ENCODE data around the gene RGS11.
A peak's percentile ranks its signal among the peaks of the same experiment; 100 is the strongest.

Gene RGS11

DNA sequence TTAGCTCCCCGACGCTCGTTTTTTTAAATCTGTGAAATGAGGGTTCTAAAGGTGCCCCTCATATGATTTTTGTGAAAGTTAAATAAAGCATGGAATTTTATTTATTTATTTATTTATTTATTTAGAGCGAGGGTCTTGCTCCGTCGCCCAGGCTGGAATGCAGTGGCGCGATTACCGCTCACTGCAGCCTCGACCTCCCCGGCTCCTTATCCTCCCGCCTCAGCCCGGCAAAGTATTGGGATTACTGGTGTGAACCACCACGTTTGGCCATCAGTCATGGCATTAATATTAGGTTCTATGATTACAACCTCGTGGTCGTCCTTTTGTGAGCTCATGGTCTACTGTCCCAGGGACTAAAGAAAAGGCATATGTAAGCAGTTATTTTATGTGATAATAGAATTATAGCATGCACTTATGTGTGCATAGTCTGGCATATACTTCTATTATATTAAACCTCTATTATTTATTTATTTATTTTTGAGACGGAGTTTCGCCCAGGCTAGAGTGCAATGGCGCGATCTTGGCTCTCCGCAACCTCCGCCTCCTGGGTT lies 45.9 kb downstream of the RGS11 start:
- DNase-seq (ENCODE audit: low read depth, low spot score) = no peak

DNA sequence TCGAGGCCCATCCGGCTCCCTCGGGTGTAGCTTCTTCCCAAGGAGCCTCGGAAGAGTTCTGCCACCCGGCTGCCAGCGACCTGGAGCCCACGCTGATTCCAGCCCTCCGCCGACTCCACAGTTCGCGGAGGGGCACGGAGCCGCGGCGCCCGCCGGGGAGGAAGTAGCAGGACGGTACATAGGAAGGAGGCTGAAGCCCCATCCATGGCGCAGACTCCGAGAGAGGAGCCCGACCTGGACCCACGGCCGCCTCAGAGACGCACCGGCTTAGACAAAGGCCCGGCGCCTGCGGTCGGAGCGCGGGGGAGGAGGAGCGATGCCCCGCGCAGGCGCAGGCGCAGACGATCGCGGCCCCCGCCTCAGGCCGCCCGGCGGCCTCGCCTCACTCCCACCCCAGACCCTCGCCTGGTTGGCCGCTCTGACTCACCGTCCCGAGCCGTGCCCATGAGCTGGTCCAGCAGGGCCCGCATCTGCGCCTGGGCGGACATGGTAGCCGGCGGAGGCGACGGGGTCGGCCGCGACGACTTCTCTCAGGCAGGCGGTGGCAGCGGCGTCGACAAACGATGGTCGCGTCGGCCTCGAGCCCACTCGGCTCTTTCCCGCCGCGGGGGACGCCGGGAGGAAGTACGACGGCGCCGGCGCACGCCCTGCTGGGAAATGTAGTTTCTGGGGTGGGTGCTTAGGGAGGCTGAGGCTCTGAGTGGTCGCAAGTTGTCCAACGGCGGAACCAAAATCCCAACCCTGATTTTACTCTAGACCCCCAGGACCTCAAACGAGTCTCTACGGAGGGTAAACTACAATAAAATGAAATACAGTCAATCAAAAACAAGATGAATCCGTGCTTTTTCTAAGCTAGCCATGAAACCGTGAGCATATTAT lies 46.7 kb downstream of the RGS11 start, which contains the start of gene LUC7L:
LUC7L (minus strand) TSS at position 598 of the 879 bp plus-strand sequence; CDS start at position 488, 110 bp downstream.
- DNase-seq (ENCODE audit: low read depth, low spot score) = peak; percentile 74

DNA sequence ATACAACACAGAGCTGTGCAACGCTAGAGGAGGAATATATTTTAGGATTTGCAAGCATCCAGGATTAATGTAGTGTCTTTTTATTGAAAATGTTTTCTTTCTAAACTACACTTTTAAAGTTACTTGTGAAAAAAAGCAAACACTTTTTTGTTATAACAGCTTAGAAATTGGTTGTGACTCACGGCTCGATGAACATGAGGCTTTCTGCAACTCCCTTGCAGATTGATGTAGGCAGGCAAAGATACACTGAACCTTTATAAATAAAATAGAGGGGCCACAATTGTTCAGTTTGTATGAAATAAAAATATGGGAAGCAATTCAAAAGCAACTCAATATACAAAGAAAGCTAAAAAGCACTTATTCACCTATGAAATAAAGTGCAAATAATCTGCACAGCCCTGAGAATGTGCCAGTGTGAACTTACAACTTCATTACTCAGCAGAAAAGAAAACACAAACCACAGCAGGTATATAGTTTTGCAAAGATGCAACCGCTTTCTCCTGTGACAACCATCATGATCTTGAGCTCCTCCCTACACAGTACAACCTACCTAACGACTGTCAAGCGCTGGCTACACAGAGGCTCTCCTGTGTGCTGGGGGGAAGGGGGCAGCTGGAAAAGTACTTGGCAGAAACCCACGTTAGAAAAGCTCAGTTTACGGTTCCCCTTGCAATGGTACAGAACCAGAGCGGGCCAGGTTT lies 47.4 kb downstream of the RGS11 start:
- no peak for DNase-seq (ENCODE audit: low read depth, low spot score)

DNA sequence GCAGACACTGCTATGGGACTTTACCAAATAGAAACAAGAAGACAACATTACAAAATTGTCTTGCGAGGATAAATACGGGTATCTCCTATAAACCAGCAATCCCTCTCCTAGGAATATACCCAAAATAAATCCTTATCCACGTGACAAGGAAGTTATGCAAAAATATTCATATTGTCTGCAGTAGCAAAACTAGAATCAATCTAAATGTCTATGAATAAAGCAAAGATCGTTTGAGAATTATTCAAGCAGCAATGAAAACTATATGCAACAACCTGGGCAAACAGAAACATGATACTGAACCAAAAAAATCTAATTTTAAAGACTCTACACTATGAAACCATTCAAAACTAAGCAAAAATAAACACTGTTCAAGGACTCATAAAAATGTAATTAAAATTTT lies 55.7 kb downstream of the RGS11 start:
- DNase-seq (ENCODE audit: low read depth, low spot score) = no peak

Measured in smooth muscle cell of the brain vasculature (primary cell).